WTC11 (cell line): Measurements from ENCODE around the gene TSC1. TPM values are rescaled to one million over a fixed set of nuclear protein-coding genes. Genes with fewer than 3 reads are reported as not detected.

Experiments
- ATAC-seq: fragments of 200-7000 bp; cut with Tn5 transposase; 2 replicates; pipeline ENCODE4 v1.10.0; 2021; ENCODE audit warnings: mild to moderate bottlenecking, moderate library complexity
- CTCF ChIA-PET: fragments of 300-600 bp; sonication (Branson Sonifier 250); formaldehyde crosslinking; loops from one replicate; lab custom pipeline; 2021; ENCODE audit warnings: antibody characterized with exemption; lab: Charles Lee
- POLR2A ChIA-PET: fragments of 350-600 bp; sonication (Branson Sonifier 250); formaldehyde crosslinking; loops from one replicate; lab custom pipeline; 2021; ENCODE audit warnings: antibody characterized with exemption; lab: Charles Lee
- DNase-seq: peaks from one replicate; pipeline ENCODE4 v3.0.0; 2021; ENCODE audit warnings: low spot score
- H3K27ac Mint-ChIP-seq: 2 replicates; pipeline ENCODE4 v1.8.0; 2021; ENCODE audit warnings: mixed read lengths
- H3K27me3 Mint-ChIP-seq: 2 replicates; pipeline ENCODE4 v1.8.0; 2021; ENCODE audit warnings: low read depth, mild to moderate bottlenecking, moderate library complexity, mixed read lengths
- H3K36me3 Mint-ChIP-seq: 2 replicates; pipeline ENCODE4 v1.8.0; 2021; ENCODE audit warnings: mixed read lengths
- H3K4me1 Mint-ChIP-seq: 2 replicates; pipeline ENCODE4 v1.8.0; 2022; ENCODE audit warnings: mixed read lengths
- H3K4me3 Mint-ChIP-seq: 2 replicates; pipeline ENCODE4 v1.8.0; 2021; ENCODE audit warnings: mild to moderate bottlenecking, moderate library complexity, mixed read lengths
- H3K9me3 Mint-ChIP-seq: 2 replicates; pipeline ENCODE4 v1.8.0; 2021; ENCODE audit warnings: mixed read lengths
- CREM ChIP-seq: sonication (generic); formaldehyde crosslinking; IDR thresholded peaks from 2 replicates; pipeline ENCODE4 v1.8.1; 2022; ENCODE audit warnings: mild to moderate bottlenecking, missing genetic modification reagents, moderate library complexity
- FOXK1 ChIP-seq: sonication (generic); formaldehyde crosslinking; IDR thresholded peaks from 2 replicates; pipeline ENCODE4 v1.8.0; 2022; ENCODE audit warnings: mild to moderate bottlenecking, moderate library complexity, missing genetic modification reagents
- FOXP1 ChIP-seq: sonication (generic); formaldehyde crosslinking; IDR thresholded peaks from 2 replicates; pipeline ENCODE4 v1.8.0; 2022; ENCODE audit warnings: missing genetic modification reagents, mild to moderate bottlenecking, moderate library complexity, borderline replicate concordance
- HMGA2 ChIP-seq: fragments of 250-450 bp; sonication (Bioruptor Pico); IDR thresholded peaks from 2 replicates; pipeline ENCODE4 v1.4.0; 2021; ENCODE audit warnings: mild to moderate bottlenecking, moderate library complexity
- JAZF1 ChIP-seq: fragments of 250-450 bp; sonication (Bioruptor Pico); IDR thresholded peaks from 2 replicates; pipeline ENCODE4 v1.9.0; 2021; ENCODE audit warnings: moderate library complexity, mild to moderate bottlenecking, inconsistent platforms
- MYBL2 ChIP-seq: sonication (generic); formaldehyde crosslinking; IDR thresholded peaks from 2 replicates; pipeline ENCODE4 v1.8.1; 2023; ENCODE audit warnings: mild to moderate bottlenecking, moderate library complexity, missing genetic modification reagents
- NFATC4 ChIP-seq: fragments of 250-450 bp; sonication (Bioruptor Pico); IDR thresholded peaks from 2 replicates; pipeline ENCODE4 v1.9.0; 2021; ENCODE audit warnings: mild to moderate bottlenecking
- NFYB ChIP-seq: sonication (generic); formaldehyde crosslinking; conservative IDR thresholded peaks from 2 replicates; pipeline ENCODE4 v1.8.0; 2022; ENCODE audit warnings: low read depth, missing genetic modification reagents
- NR2C2 ChIP-seq: sonication (generic); formaldehyde crosslinking; IDR thresholded peaks from 2 replicates; pipeline ENCODE4 v1.8.0; 2022; ENCODE audit warnings: mild to moderate bottlenecking, missing genetic modification reagents
- NR3C1 ChIP-seq: sonication (generic); formaldehyde crosslinking; conservative IDR thresholded peaks from 2 replicates; pipeline ENCODE4 v1.8.1; 2023; ENCODE audit warnings: low read depth, mild to moderate bottlenecking, missing genetic modification reagents
- OVOL2 ChIP-seq: fragments of 250-450 bp; sonication (Bioruptor Pico); IDR thresholded peaks from 2 replicates; pipeline ENCODE4 v1.9.0; 2021; ENCODE audit warnings: mild to moderate bottlenecking, borderline replicate concordance
- RELA ChIP-seq: sonication (generic); formaldehyde crosslinking; IDR thresholded peaks from 2 replicates; pipeline ENCODE4 v1.8.1; 2022; ENCODE audit warnings: missing genetic modification reagents, mild to moderate bottlenecking, borderline replicate concordance
- TP53 ChIP-seq: sonication (generic); formaldehyde crosslinking; IDR thresholded peaks from 2 replicates; pipeline ENCODE4 v1.8.1; 2023; ENCODE audit warnings: mild to moderate bottlenecking, missing genetic modification reagents
- total RNA-seq: library from RNA; stranded (reverse); gene quantifications from 3 replicates; pipeline ENCODE4 v1.2.3, GENCODE V29; 2021
- TF ChIP-seq, protein P1 (sequence below): sonication (generic); formaldehyde crosslinking; IDR thresholded peaks from 2 replicates; pipeline ENCODE4 v1.8.1; 2023; ENCODE audit warnings: mild to moderate bottlenecking, missing genetic modification reagents
- TF ChIP-seq, protein P2 (sequence below): sonication (generic); formaldehyde crosslinking; IDR thresholded peaks from 2 replicates; pipeline ENCODE4 v1.8.0; 2023; ENCODE audit warnings: missing genetic modification reagents, mild to moderate bottlenecking, borderline replicate concordance
- TF ChIP-seq, protein P3 (sequence below): fragments of 250-450 bp; sonication (Bioruptor Pico); IDR thresholded peaks from 2 replicates; pipeline ENCODE4 v1.9.0; 2021; ENCODE audit warnings: mild to moderate bottlenecking
- TF ChIP-seq, protein P4 (sequence below): sonication (generic); formaldehyde crosslinking; IDR thresholded peaks from 2 replicates; pipeline ENCODE4 v1.8.1; 2022; ENCODE audit warnings: low read depth, mild to moderate bottlenecking, moderate library complexity, missing genetic modification reagents, borderline replicate concordance
- TF ChIP-seq, protein P5 (sequence below): fragments of 250-450 bp; sonication (Bioruptor Pico); IDR thresholded peaks from 2 replicates; pipeline ENCODE4 v1.9.0; 2021; ENCODE audit warnings: mild to moderate bottlenecking, borderline replicate concordance

TSC1 gene
- total RNA-seq, 1 experiment from 2014 or later = 52.9 TPM

DNA sequence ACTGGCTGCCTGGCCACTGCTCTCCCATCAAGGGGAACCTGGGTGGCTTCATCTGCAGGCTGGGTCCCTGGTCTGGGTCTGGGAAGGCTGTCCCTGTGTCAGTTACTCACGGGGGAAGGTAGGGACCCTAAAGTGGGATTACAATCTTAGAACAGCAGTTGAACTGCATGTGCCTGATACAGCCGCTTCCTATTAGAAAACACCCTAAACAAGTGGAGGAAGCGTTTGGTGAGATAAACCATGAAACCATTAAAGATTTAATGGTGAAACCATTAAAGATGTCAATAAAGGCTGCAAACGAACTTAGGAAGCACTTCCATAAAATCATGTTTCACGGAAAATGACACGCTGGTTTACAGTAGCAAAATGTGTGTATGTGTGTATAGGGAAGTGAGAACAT lies 31.5 kb upstream of the TSC1 start (continued):
- TF ChIP-seq, protein P1, sequence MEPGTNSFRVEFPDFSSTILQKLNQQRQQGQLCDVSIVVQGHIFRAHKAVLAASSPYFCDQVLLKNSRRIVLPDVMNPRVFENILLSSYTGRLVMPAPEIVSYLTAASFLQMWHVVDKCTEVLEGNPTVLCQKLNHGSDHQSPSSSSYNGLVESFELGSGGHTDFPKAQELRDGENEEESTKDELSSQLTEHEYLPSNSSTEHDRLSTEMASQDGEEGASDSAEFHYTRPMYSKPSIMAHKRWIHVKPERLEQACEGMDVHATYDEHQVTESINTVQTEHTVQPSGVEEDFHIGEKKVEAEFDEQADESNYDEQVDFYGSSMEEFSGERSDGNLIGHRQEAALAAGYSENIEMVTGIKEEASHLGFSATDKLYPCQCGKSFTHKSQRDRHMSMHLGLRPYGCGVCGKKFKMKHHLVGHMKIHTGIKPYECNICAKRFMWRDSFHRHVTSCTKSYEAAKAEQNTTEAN (CRISPR knock-in tag) = no peak
- TF ChIP-seq, protein P2, sequence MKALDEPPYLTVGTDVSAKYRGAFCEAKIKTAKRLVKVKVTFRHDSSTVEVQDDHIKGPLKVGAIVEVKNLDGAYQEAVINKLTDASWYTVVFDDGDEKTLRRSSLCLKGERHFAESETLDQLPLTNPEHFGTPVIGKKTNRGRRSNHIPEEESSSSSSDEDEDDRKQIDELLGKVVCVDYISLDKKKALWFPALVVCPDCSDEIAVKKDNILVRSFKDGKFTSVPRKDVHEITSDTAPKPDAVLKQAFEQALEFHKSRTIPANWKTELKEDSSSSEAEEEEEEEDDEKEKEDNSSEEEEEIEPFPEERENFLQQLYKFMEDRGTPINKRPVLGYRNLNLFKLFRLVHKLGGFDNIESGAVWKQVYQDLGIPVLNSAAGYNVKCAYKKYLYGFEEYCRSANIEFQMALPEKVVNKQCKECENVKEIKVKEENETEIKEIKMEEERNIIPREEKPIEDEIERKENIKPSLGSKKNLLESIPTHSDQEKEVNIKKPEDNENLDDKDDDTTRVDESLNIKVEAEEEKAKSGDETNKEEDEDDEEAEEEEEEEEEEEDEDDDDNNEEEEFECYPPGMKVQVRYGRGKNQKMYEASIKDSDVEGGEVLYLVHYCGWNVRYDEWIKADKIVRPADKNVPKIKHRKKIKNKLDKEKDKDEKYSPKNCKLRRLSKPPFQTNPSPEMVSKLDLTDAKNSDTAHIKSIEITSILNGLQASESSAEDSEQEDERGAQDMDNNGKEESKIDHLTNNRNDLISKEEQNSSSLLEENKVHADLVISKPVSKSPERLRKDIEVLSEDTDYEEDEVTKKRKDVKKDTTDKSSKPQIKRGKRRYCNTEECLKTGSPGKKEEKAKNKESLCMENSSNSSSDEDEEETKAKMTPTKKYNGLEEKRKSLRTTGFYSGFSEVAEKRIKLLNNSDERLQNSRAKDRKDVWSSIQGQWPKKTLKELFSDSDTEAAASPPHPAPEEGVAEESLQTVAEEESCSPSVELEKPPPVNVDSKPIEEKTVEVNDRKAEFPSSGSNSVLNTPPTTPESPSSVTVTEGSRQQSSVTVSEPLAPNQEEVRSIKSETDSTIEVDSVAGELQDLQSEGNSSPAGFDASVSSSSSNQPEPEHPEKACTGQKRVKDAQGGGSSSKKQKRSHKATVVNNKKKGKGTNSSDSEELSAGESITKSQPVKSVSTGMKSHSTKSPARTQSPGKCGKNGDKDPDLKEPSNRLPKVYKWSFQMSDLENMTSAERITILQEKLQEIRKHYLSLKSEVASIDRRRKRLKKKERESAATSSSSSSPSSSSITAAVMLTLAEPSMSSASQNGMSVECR (CRISPR knock-in tag) = no peak
- TF ChIP-seq, protein P3, sequence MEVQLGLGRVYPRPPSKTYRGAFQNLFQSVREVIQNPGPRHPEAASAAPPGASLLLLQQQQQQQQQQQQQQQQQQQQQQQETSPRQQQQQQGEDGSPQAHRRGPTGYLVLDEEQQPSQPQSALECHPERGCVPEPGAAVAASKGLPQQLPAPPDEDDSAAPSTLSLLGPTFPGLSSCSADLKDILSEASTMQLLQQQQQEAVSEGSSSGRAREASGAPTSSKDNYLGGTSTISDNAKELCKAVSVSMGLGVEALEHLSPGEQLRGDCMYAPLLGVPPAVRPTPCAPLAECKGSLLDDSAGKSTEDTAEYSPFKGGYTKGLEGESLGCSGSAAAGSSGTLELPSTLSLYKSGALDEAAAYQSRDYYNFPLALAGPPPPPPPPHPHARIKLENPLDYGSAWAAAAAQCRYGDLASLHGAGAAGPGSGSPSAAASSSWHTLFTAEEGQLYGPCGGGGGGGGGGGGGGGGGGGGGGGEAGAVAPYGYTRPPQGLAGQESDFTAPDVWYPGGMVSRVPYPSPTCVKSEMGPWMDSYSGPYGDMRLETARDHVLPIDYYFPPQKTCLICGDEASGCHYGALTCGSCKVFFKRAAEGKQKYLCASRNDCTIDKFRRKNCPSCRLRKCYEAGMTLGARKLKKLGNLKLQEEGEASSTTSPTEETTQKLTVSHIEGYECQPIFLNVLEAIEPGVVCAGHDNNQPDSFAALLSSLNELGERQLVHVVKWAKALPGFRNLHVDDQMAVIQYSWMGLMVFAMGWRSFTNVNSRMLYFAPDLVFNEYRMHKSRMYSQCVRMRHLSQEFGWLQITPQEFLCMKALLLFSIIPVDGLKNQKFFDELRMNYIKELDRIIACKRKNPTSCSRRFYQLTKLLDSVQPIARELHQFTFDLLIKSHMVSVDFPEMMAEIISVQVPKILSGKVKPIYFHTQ = no peak
- TF ChIP-seq MYBL2 (CRISPR knock-in tag) = no peak
- no peak for TF ChIP-seq NFATC4
- no peak for TF ChIP-seq FOXP1 (CRISPR knock-in tag)
- no peak for TF ChIP-seq OVOL2 (CRISPR knock-in tag)
- no peak for TF ChIP-seq FOXK1 (CRISPR knock-in tag)
- TF ChIP-seq HMGA2 (CRISPR knock-in tag) = no peak

DNA sequence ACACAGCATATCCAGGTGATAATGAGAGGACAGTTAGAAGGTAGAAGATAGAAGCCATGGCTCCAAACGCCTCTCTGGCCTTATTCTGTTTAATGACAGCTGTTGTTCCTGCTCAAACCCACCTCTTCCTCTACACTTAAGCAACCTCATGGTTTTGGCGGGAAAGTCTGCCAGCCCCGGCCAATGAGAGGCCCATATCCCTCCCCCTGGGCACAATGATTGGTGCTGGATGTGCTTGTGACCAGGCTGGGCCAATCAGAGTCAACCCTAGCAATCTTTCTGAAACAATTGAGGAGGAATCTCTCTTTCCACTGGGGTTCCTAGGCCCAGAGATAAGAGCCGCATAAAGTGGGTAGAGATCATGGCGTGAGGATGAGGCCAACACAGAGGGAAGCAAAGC lies 29.3 kb upstream of the TSC1 start:
- TF ChIP-seq JAZF1 (CRISPR knock-in tag) (no peak), HMGA2 (CRISPR knock-in tag) (no peak), NFYB (CRISPR knock-in tag) (peak; percentile 66)
- TF ChIP-seq, protein P4, sequence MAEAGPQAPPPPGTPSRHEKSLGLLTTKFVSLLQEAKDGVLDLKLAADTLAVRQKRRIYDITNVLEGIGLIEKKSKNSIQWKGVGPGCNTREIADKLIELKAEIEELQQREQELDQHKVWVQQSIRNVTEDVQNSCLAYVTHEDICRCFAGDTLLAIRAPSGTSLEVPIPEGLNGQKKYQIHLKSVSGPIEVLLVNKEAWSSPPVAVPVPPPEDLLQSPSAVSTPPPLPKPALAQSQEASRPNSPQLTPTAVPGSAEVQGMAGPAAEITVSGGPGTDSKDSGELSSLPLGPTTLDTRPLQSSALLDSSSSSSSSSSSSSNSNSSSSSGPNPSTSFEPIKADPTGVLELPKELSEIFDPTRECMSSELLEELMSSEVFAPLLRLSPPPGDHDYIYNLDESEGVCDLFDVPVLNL (CRISPR knock-in tag) = no peak
- Mint-ChIP-seq H3K36me3 (no peaks in the 10 kb centered on the region), H3K27ac (no peak overlapping the region), H3K4me3 (no peak overlapping the region), H3K4me1 (peaks cover 15% of the 10 kb centered on the region), H3K27me3 (peaks cover 48% of the 10 kb centered on the region), H3K9me3 (peaks cover 5% of the 10 kb centered on the region)
- POLR2A ChIA-PET = no interaction called here
- ATAC-seq (no peak), DNase-seq (no peak)
- CTCF ChIA-PET = interaction anchor here (1.1 kb wide), 1 partner anchor 19 kb away, joined by 3 read pairs; no protein-coding TSS in a partner anchor

DNA sequence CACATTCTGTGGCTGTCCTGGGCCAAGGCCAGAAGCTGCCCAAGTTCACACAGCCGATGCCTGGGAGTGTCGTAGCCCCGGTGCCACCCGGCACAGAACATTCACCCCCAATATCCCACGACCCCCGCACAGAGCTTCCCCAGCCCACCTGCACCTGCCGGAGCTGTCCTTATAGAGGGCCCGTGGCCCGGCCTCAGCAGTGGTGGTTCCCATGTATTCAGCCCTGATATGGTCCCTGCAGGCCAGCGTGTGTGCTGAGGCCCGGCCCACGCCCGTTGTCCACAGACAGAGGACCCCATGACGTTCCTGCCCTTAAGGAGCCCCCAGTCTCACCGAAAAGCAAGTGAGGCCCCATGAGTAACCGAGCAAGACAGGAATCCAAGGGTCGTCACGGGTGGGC lies 28.8 kb upstream of the TSC1 start:
- no peak for TF ChIP-seq FOXP1 (CRISPR knock-in tag)
- no peak for TF ChIP-seq NR2C2 (CRISPR knock-in tag)
- TF ChIP-seq, protein P5, sequence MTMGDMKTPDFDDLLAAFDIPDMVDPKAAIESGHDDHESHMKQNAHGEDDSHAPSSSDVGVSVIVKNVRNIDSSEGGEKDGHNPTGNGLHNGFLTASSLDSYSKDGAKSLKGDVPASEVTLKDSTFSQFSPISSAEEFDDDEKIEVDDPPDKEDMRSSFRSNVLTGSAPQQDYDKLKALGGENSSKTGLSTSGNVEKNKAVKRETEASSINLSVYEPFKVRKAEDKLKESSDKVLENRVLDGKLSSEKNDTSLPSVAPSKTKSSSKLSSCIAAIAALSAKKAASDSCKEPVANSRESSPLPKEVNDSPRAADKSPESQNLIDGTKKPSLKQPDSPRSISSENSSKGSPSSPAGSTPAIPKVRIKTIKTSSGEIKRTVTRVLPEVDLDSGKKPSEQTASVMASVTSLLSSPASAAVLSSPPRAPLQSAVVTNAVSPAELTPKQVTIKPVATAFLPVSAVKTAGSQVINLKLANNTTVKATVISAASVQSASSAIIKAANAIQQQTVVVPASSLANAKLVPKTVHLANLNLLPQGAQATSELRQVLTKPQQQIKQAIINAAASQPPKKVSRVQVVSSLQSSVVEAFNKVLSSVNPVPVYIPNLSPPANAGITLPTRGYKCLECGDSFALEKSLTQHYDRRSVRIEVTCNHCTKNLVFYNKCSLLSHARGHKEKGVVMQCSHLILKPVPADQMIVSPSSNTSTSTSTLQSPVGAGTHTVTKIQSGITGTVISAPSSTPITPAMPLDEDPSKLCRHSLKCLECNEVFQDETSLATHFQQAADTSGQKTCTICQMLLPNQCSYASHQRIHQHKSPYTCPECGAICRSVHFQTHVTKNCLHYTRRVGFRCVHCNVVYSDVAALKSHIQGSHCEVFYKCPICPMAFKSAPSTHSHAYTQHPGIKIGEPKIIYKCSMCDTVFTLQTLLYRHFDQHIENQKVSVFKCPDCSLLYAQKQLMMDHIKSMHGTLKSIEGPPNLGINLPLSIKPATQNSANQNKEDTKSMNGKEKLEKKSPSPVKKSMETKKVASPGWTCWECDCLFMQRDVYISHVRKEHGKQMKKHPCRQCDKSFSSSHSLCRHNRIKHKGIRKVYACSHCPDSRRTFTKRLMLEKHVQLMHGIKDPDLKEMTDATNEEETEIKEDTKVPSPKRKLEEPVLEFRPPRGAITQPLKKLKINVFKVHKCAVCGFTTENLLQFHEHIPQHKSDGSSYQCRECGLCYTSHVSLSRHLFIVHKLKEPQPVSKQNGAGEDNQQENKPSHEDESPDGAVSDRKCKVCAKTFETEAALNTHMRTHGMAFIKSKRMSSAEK (CRISPR knock-in tag) = no peak
- TF ChIP-seq TP53 (CRISPR knock-in tag) = no peak
- TF ChIP-seq NR3C1 = no peak
- TF ChIP-seq NFATC4 = no peak
- TF ChIP-seq JAZF1 (CRISPR knock-in tag) = no peak
- TF ChIP-seq RELA (CRISPR knock-in tag) = no peak
- no peak for TF ChIP-seq OVOL2 (CRISPR knock-in tag)
- no peak for TF ChIP-seq CREM (CRISPR knock-in tag)
- no peak for ATAC-seq
- ChIA-PET POLR2A (no interaction called here), CTCF (interaction anchor here (0.9 to 1.1 kb wide), 2 partner anchors 18 to 49 kb away, joined by 3 to 4 read pairs; no protein-coding TSS in a partner anchor)
- H3K36me3 Mint-ChIP-seq = no peaks in the 10 kb centered on the region
- H3K4me1 Mint-ChIP-seq = peaks cover 11% of the 10 kb centered on the region
- no peak overlapping the region for H3K27ac Mint-ChIP-seq
- no peak for DNase-seq
- no peak overlapping the region for H3K4me3 Mint-ChIP-seq
- peaks cover 42% of the 10 kb centered on the region for H3K27me3 Mint-ChIP-seq
- peaks cover 5% of the 10 kb centered on the region for H3K9me3 Mint-ChIP-seq
